ENCODE measurements around the gene RAB6A.

- TF ChIP-seq EZH2 (IDR thresholded peaks at IDR 0.05; ENCODE audit: low read depth) (no peak), CTCF (conservative IDR thresholded peaks at IDR 0.05) (peak; percentile 35; the same call in 1 of the 2 replicates)
Observed at GRCh38 chr11:73760679-73761402, at the start of gene RAB6A.
